CD4-positive, alpha-beta T cell (primary cell): ENCODE data around the gene BABAM2. TPM values are rescaled to one million over a fixed set of nuclear protein-coding genes. Genes with fewer than 3 reads are reported as not detected.
"Not testable (repeated sequence)": the region's sequence is repeated elsewhere in the genome, so short reads cannot be mapped to it uniquely, and the experiment has no call there.

Source experiments
- ATAC-seq: fragments of 200-7000 bp; cut with Tn5 transposase; one replicate; pipeline ENCODE4 v1.10.0; 2022; ENCODE audit warnings: mild to moderate bottlenecking; ENCODE audit not compliant: poor library complexity
- CTCF ChIA-PET: fragments of 350-600 bp; sonication (Branson Sonifier 250); formaldehyde crosslinking; loops from one replicate; lab custom pipeline; 2021; ENCODE audit warnings: antibody characterized with exemption, inconsistent platforms; lab: Charles Lee
- POLR2A ChIA-PET: fragments of 350-600 bp; sonication (Branson Sonifier 250); formaldehyde crosslinking; loops from one replicate; lab custom pipeline; 2021; ENCODE audit warnings: antibody characterized with exemption, inconsistent platforms; lab: Charles Lee
- DNase-seq, 14 experiments: peaks; one replicate each; pipeline ENCODE4 v3.0.0-alpha.2; 2013 to 2020; ENCODE audit warnings: mixed read lengths in 2 of 14
- H3K27ac ChIP-seq, 2 donors: one replicate each; pipeline versions ENCODE4 v1.5.1 to v1.7.0; 2013; ENCODE audit warnings: low read length in 2 of 2, low read depth in 1 of 2, mild to moderate bottlenecking in 1 of 2
- H3K27me3 ChIP-seq, 2 experiments: 1 replicate in 1 of 2; 2 replicates in 1 of 2; pipeline versions ENCODE4 v1.6.1 to v1.7.0; 2013; ENCODE audit warnings: low read length in 2 of 2, control low read depth in 1 of 2, mild to moderate bottlenecking in 1 of 2, moderate library complexity in 1 of 2; ENCODE audit not compliant: insufficient read depth in 2 of 2, control insufficient read depth in 1 of 2
- H3K36me3 ChIP-seq: one replicate; pipeline ENCODE4 v1.6.1; 2013; ENCODE audit warnings: low read length, control low read depth; ENCODE audit not compliant: insufficient read depth
- H3K4me1 ChIP-seq: one replicate; pipeline ENCODE4 v1.6.1; 2013; ENCODE audit warnings: low read length, control low read depth; ENCODE audit not compliant: insufficient read depth
- H3K4me3 ChIP-seq: one replicate; pipeline ENCODE4 v1.5.1; 2013; ENCODE audit warnings: mild to moderate bottlenecking, low read length, moderate library complexity
- H3K9me3 ChIP-seq, 2 experiments: 1 replicate in 1 of 2; 2 replicates in 1 of 2; pipeline versions ENCODE4 v1.6.1 to v1.7.0; 2013; ENCODE audit warnings: low read length in 2 of 2, mild to moderate bottlenecking in 2 of 2, control low read depth in 1 of 2, moderate library complexity in 1 of 2; ENCODE audit not compliant: control insufficient read depth in 1 of 2, insufficient read depth in 1 of 2
- H3K27ac Mint-ChIP-seq: one replicate; pipeline ENCODE4 v1.8.0; 2020; ENCODE audit warnings: mixed read lengths
- H3K27me3 Mint-ChIP-seq: one replicate; pipeline ENCODE4 v1.8.0; 2021; ENCODE audit warnings: mixed read lengths
- H3K36me3 Mint-ChIP-seq: one replicate; pipeline ENCODE4 v1.8.0; 2021; ENCODE audit warnings: low read depth, mixed read lengths
- H3K4me1 Mint-ChIP-seq: one replicate; pipeline ENCODE4 v1.8.0; 2021; ENCODE audit warnings: low read depth, mixed read lengths
- H3K4me3 Mint-ChIP-seq: one replicate; pipeline ENCODE4 v1.8.0; 2020; ENCODE audit warnings: mild to moderate bottlenecking, mixed read lengths
- H3K9me3 Mint-ChIP-seq: one replicate; pipeline ENCODE4 v1.8.0; 2020; ENCODE audit warnings: mixed read lengths
- intact Hi-C, 2 experiments: fragments of 100-400 bp; cut with DNase I in 1 of 2; cut with micrococcal nuclease in 1 of 2; formaldehyde crosslinking; loops; one replicate each; pipeline versions ENCODE4 v1.15.1 to v1.9.0; 2023 to 2025; cut with DNase I, micrococcal nuclease
- total RNA-seq, 174 experiments: library from RNA in 2 of 174; stranded (reverse) in 2 of 174; gene quantifications; one replicate each; pipeline ENCODE4 v1.2.3 and lab custom pipeline; 2021 to 2026
- TF ChIP-seq, protein P1 (sequence below): fragments of 200-600 bp; IDR thresholded peaks from one replicate; pipeline ENCODE4 v1.8.0; 2022; ENCODE audit warnings: antibody characterized with exemption, mild to moderate bottlenecking

BABAM2 gene
- total RNA-seq, 2 experiments from 2014 or later: 29.2 to 32.8 TPM

DNA sequence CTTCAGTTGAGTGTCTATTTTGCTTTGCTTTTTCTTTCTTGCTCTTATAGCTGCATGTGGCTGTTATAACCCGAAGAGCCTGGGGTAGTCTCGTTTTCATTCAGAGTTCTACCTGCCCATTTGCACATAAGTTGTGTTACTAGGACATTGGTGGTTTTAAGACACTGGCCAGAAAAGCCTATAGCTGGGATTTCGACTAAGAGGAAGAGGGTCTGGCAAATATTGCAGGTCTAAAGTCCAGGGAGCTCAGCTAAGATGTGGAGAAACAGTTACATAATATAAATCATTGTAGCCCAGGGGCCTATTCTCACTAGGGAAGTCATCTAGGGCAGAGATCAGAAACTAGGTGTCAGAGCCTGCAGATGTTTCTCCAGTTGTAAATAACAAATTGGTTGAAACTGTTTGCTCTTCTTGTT is 120.8 kb downstream of the BABAM2 start:
- intact Hi-C loops: no loop called here
- Histone ChIP-seq H3K27ac (no peak overlapping the region), H3K4me1 (no peaks in the 10 kb centered on the region), H3K27me3 (no peaks in the 10 kb centered on the region), H3K36me3 (no peaks in the 10 kb centered on the region), H3K9me3 (no peaks in the 10 kb centered on the region), H3K4me3 (no peak overlapping the region)
- no peaks in the 10 kb centered on the region for H3K9me3 Mint-ChIP-seq
- ChIA-PET POLR2A (no interaction called here), CTCF (interaction anchor here (1.2 kb wide), 1 partner anchor 11 kb away, joined by 3 read pairs; no protein-coding TSS in a partner anchor)
- TF ChIP-seq, protein P1, sequence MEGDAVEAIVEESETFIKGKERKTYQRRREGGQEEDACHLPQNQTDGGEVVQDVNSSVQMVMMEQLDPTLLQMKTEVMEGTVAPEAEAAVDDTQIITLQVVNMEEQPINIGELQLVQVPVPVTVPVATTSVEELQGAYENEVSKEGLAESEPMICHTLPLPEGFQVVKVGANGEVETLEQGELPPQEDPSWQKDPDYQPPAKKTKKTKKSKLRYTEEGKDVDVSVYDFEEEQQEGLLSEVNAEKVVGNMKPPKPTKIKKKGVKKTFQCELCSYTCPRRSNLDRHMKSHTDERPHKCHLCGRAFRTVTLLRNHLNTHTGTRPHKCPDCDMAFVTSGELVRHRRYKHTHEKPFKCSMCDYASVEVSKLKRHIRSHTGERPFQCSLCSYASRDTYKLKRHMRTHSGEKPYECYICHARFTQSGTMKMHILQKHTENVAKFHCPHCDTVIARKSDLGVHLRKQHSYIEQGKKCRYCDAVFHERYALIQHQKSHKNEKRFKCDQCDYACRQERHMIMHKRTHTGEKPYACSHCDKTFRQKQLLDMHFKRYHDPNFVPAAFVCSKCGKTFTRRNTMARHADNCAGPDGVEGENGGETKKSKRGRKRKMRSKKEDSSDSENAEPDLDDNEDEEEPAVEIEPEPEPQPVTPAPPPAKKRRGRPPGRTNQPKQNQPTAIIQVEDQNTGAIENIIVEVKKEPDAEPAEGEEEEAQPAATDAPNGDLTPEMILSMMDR: no peak
- no peak overlapping the region for H3K4me3 Mint-ChIP-seq
- peaks cover 3% of the 10 kb centered on the region for H3K36me3 Mint-ChIP-seq
- no peak overlapping the region for H3K27ac Mint-ChIP-seq
- H3K27me3 Mint-ChIP-seq: no peaks in the 10 kb centered on the region
- no peaks in the 10 kb centered on the region for H3K4me1 Mint-ChIP-seq
- DNase-seq: no peak
- ATAC-seq: no peak

DNA sequence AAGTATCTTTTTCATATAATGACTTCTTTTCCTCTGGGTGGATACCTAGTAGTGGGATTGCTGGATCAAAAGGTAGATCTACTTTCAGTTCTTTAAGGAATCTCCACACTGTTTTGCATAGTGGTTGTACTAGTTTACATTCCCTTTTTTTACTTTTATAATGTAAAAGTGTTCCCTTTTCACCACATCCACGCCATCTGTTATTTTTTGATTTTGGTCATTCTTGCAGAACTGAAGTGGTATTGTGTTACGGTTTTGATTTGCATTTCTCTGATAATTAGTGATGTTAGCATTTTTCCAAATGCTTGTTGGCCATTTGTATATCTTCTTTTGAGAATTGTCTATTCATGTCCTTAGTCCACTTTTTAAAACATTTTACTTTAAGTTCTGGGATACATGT is 127.9 kb downstream of the BABAM2 start:
- ATAC-seq, H3K9me3 ChIP-seq, H3K4me1 Mint-ChIP-seq, POLR2A ChIA-PET, H3K27ac Mint-ChIP-seq, H3K36me3 ChIP-seq, CTCF ChIA-PET, H3K9me3 Mint-ChIP-seq, H3K27me3 Mint-ChIP-seq, H3K36me3 Mint-ChIP-seq, H3K27me3 ChIP-seq, intact Hi-C loops, DNase-seq, H3K4me3 ChIP-seq, H3K4me1 ChIP-seq, H3K27ac ChIP-seq, H3K4me3 Mint-ChIP-seq: not testable (repeated sequence)

DNA sequence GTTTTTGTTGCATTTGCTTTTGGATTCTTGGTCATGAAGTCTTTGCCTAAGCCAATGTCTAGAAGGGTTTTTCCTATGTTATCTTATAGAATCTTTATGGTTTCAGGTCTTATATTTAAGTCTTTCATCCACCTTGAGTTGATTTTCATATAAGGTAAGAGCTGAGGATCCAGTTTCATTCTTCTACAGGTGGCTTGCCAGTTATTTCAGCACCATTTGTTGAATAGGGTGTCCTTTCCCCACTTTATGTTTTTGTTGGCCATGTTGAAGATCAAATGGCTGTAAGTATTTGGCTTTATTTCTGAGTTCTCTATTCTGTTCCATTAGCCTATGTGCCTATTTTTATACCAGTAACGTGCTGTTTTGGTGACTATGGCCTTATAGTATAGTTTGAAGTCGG is 129.0 kb downstream of the BABAM2 start:
- CTCF ChIA-PET: interaction anchor here (1.2 kb wide), 1 partner anchor 14 kb away, joined by 4 read pairs; no protein-coding TSS in a partner anchor
- H3K4me1 ChIP-seq, H3K27me3 Mint-ChIP-seq, H3K9me3 Mint-ChIP-seq, POLR2A ChIA-PET, H3K9me3 ChIP-seq, H3K36me3 Mint-ChIP-seq, H3K27ac Mint-ChIP-seq, H3K27me3 ChIP-seq, H3K27ac ChIP-seq, intact Hi-C loops, H3K4me3 Mint-ChIP-seq, H3K4me3 ChIP-seq, DNase-seq, H3K4me1 Mint-ChIP-seq, ATAC-seq, H3K36me3 ChIP-seq: not testable (repeated sequence)

DNA sequence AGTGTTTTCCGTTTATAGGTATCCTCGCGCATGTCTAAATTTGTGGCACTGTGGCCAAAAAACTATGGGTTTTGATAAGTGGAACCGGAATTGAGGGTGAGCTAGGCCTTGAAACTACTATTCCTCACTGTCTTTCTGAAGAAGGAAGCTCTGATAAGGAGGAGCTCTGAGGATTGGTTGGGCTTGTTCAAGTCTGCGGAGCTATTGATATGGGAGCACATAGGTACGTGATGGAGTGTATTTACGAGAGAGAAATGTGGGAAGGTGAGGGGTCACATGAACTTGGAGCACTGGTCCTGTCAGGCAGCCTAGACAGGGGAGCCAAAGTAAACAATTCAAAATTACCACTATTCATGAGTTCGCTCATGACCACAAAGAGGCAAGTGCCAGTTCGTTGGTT is 131.4 kb downstream of the BABAM2 start:
- no peak overlapping the region for H3K4me3 Mint-ChIP-seq
- CTCF ChIA-PET: no interaction called here

More for the DNA sequence above, 131.4 kb downstream of the BABAM2 start:
- ATAC-seq (no peak), DNase-seq (no peak)
- H3K36me3 ChIP-seq: peaks cover 7% of the 10 kb centered on the region
- no peak overlapping the region for H3K27ac Mint-ChIP-seq
- H3K36me3 Mint-ChIP-seq: peaks cover 23% of the 10 kb centered on the region
- no peaks in the 10 kb centered on the region for H3K27me3 Mint-ChIP-seq
- H3K27ac ChIP-seq: no peak overlapping the region
- H3K4me3 ChIP-seq: no peak overlapping the region
- H3K4me1 Mint-ChIP-seq: no peaks in the 10 kb centered on the region
- peaks cover 2% of the 10 kb centered on the region for H3K9me3 Mint-ChIP-seq
- H3K27me3 ChIP-seq: no peaks in the 10 kb centered on the region
- POLR2A ChIA-PET: no interaction called here
- no peaks in the 10 kb centered on the region for H3K4me1 ChIP-seq
- H3K9me3 ChIP-seq: no peaks in the 10 kb centered on the region
- TF ChIP-seq, protein P1: no peak
- intact Hi-C loops: no loop called here
